HG03159 (cell line): ENCODE results near the gene HIKESHI.
"Not testable (repeated sequence)": the region's sequence is repeated elsewhere in the genome, so short reads cannot be mapped to it uniquely, and the experiment has no call there.

Experiments
- ATAC-seq: cut with Tn5 transposase; IDR thresholded peaks from one replicate; pipeline ENCODE4 v1.9.1; 2021; ENCODE audit warnings: mild to moderate bottlenecking, moderate library complexity; ENCODE audit not compliant: unreplicated experiment

Gene HIKESHI, protein sequence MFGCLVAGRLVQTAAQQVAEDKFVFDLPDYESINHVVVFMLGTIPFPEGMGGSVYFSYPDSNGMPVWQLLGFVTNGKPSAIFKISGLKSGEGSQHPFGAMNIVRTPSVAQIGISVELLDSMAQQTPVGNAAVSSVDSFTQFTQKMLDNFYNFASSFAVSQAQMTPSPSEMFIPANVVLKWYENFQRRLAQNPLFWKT

DNA sequence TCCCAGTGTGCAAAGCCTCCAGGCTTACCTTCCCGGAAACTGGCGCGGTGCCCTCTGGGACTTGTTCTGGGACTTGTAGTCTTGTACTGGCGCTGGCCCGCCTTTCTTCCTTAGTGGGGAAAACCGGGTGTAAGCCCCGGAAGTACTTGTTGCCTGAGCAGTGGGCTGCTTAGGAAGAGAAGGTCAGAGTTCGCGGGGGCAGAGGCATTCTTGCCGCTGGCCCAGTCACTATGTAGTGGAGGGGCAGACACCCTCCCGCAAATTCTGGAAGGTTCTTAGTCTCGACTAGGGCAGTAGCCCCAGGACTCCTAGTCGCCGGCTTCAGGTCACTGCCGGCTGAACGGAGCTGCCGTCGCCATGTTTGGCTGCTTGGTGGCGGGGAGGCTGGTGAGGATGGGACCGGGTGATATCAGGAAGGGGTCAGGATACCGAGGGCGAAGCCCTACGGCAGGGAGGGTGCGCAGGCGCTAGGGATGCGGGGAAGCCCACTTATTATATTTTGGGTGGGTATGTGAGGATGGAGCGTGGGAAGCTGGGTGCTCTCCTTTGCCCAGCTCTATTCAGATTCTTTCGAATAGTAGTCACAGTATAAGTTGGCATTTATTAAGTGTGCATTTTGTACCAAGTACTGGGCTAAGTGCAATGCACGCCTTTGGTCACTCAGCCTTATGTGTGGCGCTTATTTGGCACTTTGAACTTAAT, at the start of gene HIKESHI:
HIKESHI (plus strand) TSS at position 149 of the 702 bp plus-strand sequence; CDS start at position 358, 209 bp downstream.
- peak; percentile 97 for ATAC-seq

GRCh38 chr11:86255896-86256295, 46.1 kb upstream of the HIKESHI start:
- ATAC-seq = peak; percentile 80

- no peak for ATAC-seq
Measured at GRCh38 chr11:86256608-86257007, 45.4 kb upstream of the HIKESHI start.

DNA sequence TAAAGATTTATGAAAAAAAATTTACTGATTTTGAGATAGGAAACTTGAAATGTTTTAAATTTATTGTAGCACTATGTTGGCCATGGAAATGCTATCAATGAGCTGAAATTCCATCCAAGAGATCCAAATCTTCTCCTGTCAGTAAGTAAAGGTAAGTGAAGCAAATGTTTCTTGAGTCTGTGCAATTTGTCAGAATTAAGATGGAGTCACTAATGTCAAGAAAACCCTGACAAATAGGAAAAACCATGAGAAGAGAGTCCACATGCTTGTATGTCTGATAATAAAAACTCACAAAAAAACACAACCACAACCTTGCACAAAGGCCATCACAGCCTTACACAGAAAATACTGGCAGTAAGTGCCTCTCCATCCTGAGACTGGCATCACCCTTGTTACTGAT, 44.6 kb upstream of the HIKESHI start:
- no peak for ATAC-seq

GRCh38 chr11:86259730-86260129, 42.3 kb upstream of the HIKESHI start:
- ATAC-seq = no peak

DNA sequence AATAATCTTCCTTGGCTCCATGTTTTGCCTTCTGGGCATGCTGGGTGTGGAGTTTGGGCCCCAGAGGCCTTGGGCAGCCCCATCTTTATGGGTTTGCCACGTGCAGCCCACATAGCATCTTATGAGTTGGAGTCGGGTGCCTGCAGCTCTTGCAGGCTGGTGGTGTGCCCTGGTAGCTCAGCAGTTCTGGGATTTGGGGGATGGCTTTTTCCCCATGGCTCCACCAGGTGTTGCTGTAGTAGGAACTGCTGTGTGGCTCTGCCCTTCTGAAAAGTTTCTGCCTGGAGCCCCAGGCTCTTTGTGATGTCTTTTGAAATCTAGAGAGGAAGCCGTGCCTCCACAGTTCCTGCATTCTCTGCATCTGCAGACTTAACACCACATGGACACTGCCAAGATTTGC, 40.7 kb upstream of the HIKESHI start:
- no peak for ATAC-seq

DNA sequence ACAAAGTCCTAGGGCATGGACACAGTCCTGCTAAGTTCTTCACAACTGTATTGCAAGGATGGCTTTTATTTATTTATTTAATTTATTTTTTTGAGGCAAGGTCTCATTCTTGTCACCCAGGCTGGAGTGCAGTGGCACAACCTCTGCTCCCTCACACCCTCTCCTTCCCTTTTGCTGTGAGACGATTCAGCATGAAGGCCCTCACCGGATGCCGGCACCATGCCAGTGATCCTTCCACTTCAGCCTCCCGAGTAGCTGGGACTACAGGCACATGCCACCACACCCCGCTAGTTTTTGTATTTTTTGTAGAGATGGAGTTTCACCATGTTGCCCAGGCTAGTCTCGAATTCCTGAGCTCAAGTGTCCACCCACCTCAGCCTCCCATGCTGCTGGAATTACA, 39.7 kb upstream of the HIKESHI start:
- no peak for ATAC-seq

DNA sequence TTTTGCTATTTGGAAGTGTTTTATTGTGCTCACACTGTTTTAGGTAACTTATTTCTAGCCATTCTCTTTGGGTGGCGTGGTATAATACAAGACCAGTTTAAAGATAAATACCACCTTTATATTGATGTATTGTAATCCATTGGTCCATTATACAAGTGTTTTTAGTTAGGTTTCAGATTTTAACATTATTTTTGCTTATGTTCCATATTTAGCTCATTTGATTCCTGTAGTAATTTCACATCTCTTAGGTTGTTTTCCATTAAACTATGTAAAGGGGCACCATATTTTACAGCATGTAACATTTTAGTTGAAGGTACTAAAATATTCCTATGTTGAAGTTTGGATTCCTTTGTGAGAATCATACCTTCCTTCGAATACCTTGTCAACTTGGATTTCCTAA, 37.4 kb upstream of the HIKESHI start:
- no peak for ATAC-seq

- no peak for ATAC-seq
Measured at GRCh38 chr11:86265194-86265593, 36.8 kb upstream of the HIKESHI start.

- no peak for ATAC-seq
Measured at GRCh38 chr11:86269645-86270044, 32.4 kb upstream of the HIKESHI start.

DNA sequence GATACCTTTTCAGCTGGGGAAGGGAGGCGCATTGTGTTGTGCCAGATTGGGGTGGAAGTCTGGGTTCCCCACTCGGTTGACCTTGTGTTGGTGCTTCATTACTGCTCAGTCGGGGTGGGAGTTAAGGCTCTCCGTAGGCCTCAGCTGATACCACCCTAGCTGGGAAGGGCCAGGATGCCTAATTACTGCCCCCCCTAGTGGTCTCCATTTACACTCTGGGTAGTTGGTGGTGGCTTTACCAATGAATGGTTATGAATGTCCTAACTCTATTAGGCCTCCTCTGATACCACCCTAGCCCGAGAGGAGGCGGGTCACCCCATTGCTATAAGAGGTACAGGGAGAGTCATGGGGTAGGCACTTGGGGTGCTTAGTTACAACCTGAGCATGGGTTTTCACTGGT, 27.5 kb upstream of the HIKESHI start:
- no peak for ATAC-seq

DNA sequence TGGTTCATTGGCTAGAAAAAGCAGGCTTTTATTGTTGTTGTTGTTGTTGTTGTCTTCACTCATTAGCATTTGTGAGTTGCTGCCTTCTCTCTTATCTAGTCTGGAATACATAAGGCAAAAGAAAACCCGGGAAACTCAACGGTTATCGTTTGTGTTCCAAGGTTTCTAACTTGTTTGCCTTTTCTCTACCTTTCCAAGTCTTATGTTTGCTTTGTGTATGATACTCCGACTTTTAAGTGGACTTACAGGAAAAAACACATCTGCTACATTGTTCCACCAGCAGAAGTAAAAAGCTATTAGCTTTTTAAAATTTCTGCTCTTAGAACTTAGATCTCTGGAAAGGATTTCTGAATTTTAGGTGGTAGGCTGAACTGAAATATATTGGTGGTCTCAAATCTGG, 27.0 kb upstream of the HIKESHI start:
- no peak for ATAC-seq

- no peak for ATAC-seq
Measured at GRCh38 chr11:86275493-86276370, 26.3 kb upstream of the HIKESHI start.

DNA sequence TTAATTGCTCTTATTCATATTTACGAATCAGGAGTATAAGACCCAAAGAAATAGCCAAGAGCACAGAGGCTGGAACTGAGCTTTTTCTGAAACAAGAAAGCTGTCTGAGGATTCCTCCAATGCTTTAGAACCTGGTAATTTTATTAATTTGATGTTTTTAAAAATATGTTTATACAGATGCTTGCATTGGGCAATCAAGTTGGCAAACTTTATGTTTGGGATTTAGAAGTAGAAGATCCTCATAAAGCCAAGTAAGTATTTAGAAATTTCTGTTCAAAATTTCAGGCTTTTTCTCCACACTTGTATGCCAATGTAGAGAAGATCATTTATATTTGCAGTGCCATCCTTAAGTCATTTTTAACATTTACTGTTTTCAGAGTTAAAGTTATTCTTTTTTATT, 24.3 kb upstream of the HIKESHI start:
- no peak for ATAC-seq

- ATAC-seq = no peak
Measured at GRCh38 chr11:86278226-86278625, 23.8 kb upstream of the HIKESHI start.

GRCh38 chr11:86279747-86280146, 22.3 kb upstream of the HIKESHI start:
- no peak for ATAC-seq

- no peak for ATAC-seq
Measured at GRCh38 chr11:86287468-86287796, 14.6 kb upstream of the HIKESHI start.

- ATAC-seq = no peak
Measured at GRCh38 chr11:86288776-86289507, 13.1 kb upstream of the HIKESHI start.

- ATAC-seq = not testable (repeated sequence)
Measured at GRCh38 chr11:86289508-86290280, 12.3 kb upstream of the HIKESHI start.

DNA sequence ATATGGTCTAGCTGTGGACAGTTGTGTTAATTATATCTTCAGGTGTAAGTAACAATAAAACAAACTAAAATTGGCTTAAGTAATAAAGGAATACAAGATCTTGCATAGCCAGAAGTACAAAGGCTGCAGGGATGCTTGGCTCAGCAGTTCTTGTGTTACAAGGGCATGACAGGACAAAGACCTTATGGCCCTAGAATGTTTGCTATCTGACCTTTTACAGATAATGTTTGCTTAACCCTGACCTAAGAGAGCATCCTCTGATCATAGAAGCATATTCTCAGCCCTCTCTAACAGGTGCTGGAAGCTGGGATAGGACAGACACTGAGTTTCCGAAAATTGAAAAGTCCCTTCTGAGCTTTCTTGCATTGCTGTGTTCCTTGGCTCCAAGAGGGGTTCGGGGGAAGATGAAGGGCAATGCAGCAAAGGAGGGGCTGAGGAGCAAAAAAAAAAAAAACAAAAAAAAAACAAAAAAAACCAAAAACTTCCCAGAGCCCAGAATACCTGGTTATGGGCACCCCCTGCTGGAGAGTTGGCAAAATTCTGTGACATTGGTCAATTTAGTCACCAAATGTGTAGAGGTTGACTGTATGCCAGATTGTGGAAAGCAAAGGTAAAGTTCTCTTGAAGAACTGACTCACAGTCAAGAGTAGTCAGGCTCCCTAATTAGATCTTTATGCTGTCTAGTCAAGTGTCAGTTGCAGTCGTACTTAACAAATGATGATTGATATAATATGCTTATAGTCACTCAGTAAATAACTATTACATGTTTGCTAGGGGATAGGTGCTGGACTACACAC, 10.4 kb upstream of the HIKESHI start:
- ATAC-seq = no peak
